Astrocyte (in vitro differentiated cells and primary cell): Measurements from ENCODE around the gene TSPAN32. TPM values are rescaled to one million over a fixed set of nuclear protein-coding genes. Genes with fewer than 3 reads are reported as not detected.

Experiments
- DNase-seq: peaks from one replicate; pipeline ENCODE4 v3.0.0-alpha.2; 2010; ENCODE audit warnings: low read depth
- FAIRE-seq: peaks from 2 replicates; lab custom pipeline; 2011; peaks lifted over from hg19 to GRCh38; lab: Jason Lieb, UNC
- H2AFZ ChIP-seq: 2 replicates; pipeline ENCODE4 v1.6.0; 2012; ENCODE audit warnings: low read depth, low read length, inconsistent platforms
- H3K27ac ChIP-seq: 2 replicates; pipeline ENCODE4 v1.5.1; 2011; ENCODE audit warnings: low read depth, low read length, inconsistent platforms
- H3K27me3 ChIP-seq: 2 replicates; pipeline ENCODE4 v1.6.0; 2011; ENCODE audit warnings: low read length, inconsistent platforms; ENCODE audit not compliant: insufficient read depth
- H3K36me3 ChIP-seq: 2 replicates; pipeline ENCODE4 v1.5.1; 2011; ENCODE audit warnings: low read length, inconsistent platforms; ENCODE audit not compliant: insufficient read depth
- H3K4me1 ChIP-seq: 2 replicates; pipeline ENCODE4 v1.5.1; 2011; ENCODE audit warnings: low read length, inconsistent platforms; ENCODE audit not compliant: insufficient read depth
- H3K4me2 ChIP-seq: 2 replicates; pipeline ENCODE4 v1.6.0; 2012; ENCODE audit warnings: low read length, inconsistent platforms
- H3K4me3 ChIP-seq: 2 replicates; pipeline ENCODE4 v1.5.1; 2011; ENCODE audit warnings: low read depth, mild to moderate bottlenecking, low read length, inconsistent platforms; ENCODE audit not compliant: insufficient read depth
- H3K79me2 ChIP-seq: 2 replicates; pipeline ENCODE4 v1.6.0; 2012; ENCODE audit warnings: mild to moderate bottlenecking, low read length, inconsistent platforms; ENCODE audit not compliant: insufficient read depth
- H3K9ac ChIP-seq: 2 replicates; pipeline ENCODE4 v1.6.0; 2012; ENCODE audit warnings: mild to moderate bottlenecking, low read length, inconsistent platforms
- H3K9me3 ChIP-seq: 2 replicates; pipeline ENCODE4 v1.5.1; 2012; ENCODE audit warnings: low read depth, mild to moderate bottlenecking, low read length, inconsistent platforms; ENCODE audit not compliant: insufficient read depth
- H4K20me1 ChIP-seq: 2 replicates; pipeline ENCODE4 v1.6.0; 2012; ENCODE audit warnings: low read length, inconsistent platforms; ENCODE audit not compliant: insufficient read depth
- H3K27ac Mint-ChIP-seq: one replicate; pipeline ENCODE4 v1.8.0; 2021; ENCODE audit warnings: mild to moderate bottlenecking, mixed read lengths; ENCODE audit not compliant: unreplicated experiment
- H3K27me3 Mint-ChIP-seq: one replicate; pipeline ENCODE4 v1.8.0; 2021; ENCODE audit warnings: low read depth, mixed read lengths; ENCODE audit not compliant: unreplicated experiment
- H3K36me3 Mint-ChIP-seq: one replicate; pipeline ENCODE4 v1.8.0; 2021; ENCODE audit warnings: low read depth, mixed read lengths; ENCODE audit not compliant: unreplicated experiment
- H3K4me1 Mint-ChIP-seq: one replicate; pipeline ENCODE4 v1.8.0; 2021; ENCODE audit warnings: low read depth, mixed read lengths; ENCODE audit not compliant: unreplicated experiment
- H3K4me3 Mint-ChIP-seq: one replicate; pipeline ENCODE4 v1.8.0; 2021; ENCODE audit warnings: mild to moderate bottlenecking, moderate library complexity, mixed read lengths; ENCODE audit not compliant: unreplicated experiment
- H3K9me3 Mint-ChIP-seq: one replicate; pipeline ENCODE4 v1.8.0; 2021; ENCODE audit warnings: mild to moderate bottlenecking, mixed read lengths; ENCODE audit not compliant: unreplicated experiment
- EZH2 ChIP-seq: IDR thresholded peaks from 2 replicates; pipeline ENCODE4 v1.6.1; 2012; ENCODE audit warnings: mild to moderate bottlenecking, low read length, inconsistent platforms; ENCODE audit not compliant: insufficient read depth
- total RNA-seq: library from RNA; stranded (reverse); gene quantifications from 2 replicates; pipeline ENCODE4 v1.2.1, GENCODE V29; 2021
- TF ChIP-seq, protein P1 (sequence below): IDR thresholded peaks from 2 replicates; pipeline ENCODE4 v1.5.1; 2011; ENCODE audit warnings: low read depth, mild to moderate bottlenecking, inconsistent platforms, low read length, moderate library complexity; ENCODE audit not compliant: insufficient read depth

TSPAN32 gene
- total RNA-seq, 1 donor from 2014 or later: not detected

DNA sequence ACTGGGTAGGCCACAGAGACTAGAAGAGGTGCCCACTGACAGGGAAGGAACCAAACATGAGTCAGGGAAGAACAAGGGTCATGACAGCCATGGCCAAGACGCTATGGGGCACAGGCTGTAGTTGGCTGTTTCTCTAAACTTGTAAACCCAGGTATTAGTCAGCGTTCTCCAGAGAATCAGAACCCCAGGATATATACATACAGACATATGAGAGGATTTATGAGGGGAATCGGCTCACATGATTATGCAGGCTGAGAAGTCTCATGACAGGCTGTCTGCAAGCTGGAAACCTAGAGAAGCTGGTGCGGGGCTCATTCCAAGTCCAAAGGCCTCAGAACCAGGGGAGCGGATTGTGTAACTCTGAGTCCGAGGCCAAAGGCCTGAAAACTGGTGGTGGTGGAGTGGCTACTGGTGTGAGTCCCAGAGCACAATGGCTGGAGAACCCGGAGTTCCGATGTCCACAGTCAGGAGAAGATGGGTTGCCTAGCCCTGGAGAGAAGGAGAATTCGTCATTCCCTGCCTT is 45.6 kb downstream of the TSPAN32 start:
- Histone ChIP-seq H3K9ac (no peak overlapping the region), H3K9me3 (peaks cover 6% of the 10 kb centered on the region), H4K20me1 (no peaks in the 10 kb centered on the region), H3K36me3 (no peaks in the 10 kb centered on the region), H3K27ac (no peak overlapping the region), H2AFZ (no peak overlapping the region), H3K4me2 (no peak overlapping the region), H3K4me3 (no peak overlapping the region), H3K4me1 (no peaks in the 10 kb centered on the region), H3K27me3 (peaks cover 2% of the 10 kb centered on the region), H3K79me2 (no peaks in the 10 kb centered on the region)
- FAIRE-seq (no peak), DNase-seq (no peak)
- peaks cover 54% of the 10 kb centered on the region for H3K9me3 Mint-ChIP-seq
- peaks cover 10% of the 10 kb centered on the region for H3K36me3 Mint-ChIP-seq
- no peak for TF ChIP-seq EZH2
- TF ChIP-seq, protein P1, sequence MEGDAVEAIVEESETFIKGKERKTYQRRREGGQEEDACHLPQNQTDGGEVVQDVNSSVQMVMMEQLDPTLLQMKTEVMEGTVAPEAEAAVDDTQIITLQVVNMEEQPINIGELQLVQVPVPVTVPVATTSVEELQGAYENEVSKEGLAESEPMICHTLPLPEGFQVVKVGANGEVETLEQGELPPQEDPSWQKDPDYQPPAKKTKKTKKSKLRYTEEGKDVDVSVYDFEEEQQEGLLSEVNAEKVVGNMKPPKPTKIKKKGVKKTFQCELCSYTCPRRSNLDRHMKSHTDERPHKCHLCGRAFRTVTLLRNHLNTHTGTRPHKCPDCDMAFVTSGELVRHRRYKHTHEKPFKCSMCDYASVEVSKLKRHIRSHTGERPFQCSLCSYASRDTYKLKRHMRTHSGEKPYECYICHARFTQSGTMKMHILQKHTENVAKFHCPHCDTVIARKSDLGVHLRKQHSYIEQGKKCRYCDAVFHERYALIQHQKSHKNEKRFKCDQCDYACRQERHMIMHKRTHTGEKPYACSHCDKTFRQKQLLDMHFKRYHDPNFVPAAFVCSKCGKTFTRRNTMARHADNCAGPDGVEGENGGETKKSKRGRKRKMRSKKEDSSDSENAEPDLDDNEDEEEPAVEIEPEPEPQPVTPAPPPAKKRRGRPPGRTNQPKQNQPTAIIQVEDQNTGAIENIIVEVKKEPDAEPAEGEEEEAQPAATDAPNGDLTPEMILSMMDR: no peak
- no peaks in the 10 kb centered on the region for H3K4me1 Mint-ChIP-seq
- peaks cover 40% of the 10 kb centered on the region for H3K27me3 Mint-ChIP-seq
- H3K27ac Mint-ChIP-seq: no peak overlapping the region
- H3K4me3 Mint-ChIP-seq: no peak overlapping the region

- DNase-seq: peak; percentile 64
- H3K9ac ChIP-seq: no peak overlapping the region
- no peak for FAIRE-seq
- H4K20me1 ChIP-seq: no peaks in the 10 kb centered on the region
- peaks cover 2% of the 10 kb centered on the region for H3K27me3 ChIP-seq
- peaks cover 6% of the 10 kb centered on the region for H3K9me3 ChIP-seq
- Mint-ChIP-seq H3K27ac (no peak overlapping the region), H3K4me1 (no peaks in the 10 kb centered on the region), H3K9me3 (peaks cover 50% of the 10 kb centered on the region), H3K36me3 (peaks cover 10% of the 10 kb centered on the region), H3K4me3 (no peak overlapping the region), H3K27me3 (peaks cover 43% of the 10 kb centered on the region)
- no peak overlapping the region for H3K4me2 ChIP-seq
- no peak for TF ChIP-seq EZH2
- TF ChIP-seq, protein P1: no peak
- H3K4me3 ChIP-seq: no peak overlapping the region
- H3K27ac ChIP-seq: no peak overlapping the region
- no peaks in the 10 kb centered on the region for H3K36me3 ChIP-seq
- no peaks in the 10 kb centered on the region for H3K4me1 ChIP-seq
- H3K79me2 ChIP-seq: no peaks in the 10 kb centered on the region
- no peak overlapping the region for H2AFZ ChIP-seq
Measured at GRCh38 chr11:2348986-2349385, 47.2 kb downstream of the TSPAN32 start.

DNA sequence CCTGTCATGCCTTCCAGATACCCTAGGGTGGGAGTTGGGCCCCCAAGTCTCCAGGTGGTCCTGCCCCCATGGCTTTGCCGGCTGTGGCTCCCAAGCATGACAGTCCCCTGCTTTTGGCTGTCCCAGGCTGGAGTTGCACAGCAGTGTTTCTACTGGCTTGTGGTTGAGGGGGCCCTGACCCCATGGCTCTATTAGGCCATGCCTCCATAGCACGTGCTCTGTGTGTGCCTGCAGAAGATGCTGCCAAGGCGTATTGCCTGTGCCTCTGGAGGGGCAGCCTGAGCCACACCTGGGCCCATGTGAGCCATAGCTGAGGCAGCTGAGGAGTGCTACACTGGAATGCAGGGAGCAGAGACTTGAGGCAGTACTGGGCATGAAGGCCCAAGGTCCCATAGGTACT is 49.9 kb downstream of the TSPAN32 start:
- H3K27ac Mint-ChIP-seq: no peak overlapping the region
- no peak overlapping the region for H2AFZ ChIP-seq
- H3K36me3 ChIP-seq: no peaks in the 10 kb centered on the region
- no peaks in the 10 kb centered on the region for H3K4me1 ChIP-seq
- H3K9me3 ChIP-seq: peaks cover 6% of the 10 kb centered on the region
- TF ChIP-seq, protein P1: no peak
- TF ChIP-seq EZH2: no peak
- no peaks in the 10 kb centered on the region for H3K79me2 ChIP-seq
- FAIRE-seq: no peak
- H3K27me3 ChIP-seq: peaks cover 2% of the 10 kb centered on the region
- H3K4me2 ChIP-seq: no peak overlapping the region
- no peak overlapping the region for H3K27ac ChIP-seq
- no peak overlapping the region for H3K4me3 Mint-ChIP-seq
- DNase-seq: no peak
- H3K4me3 ChIP-seq: no peak overlapping the region
- peaks cover 41% of the 10 kb centered on the region for H3K9me3 Mint-ChIP-seq
- peaks cover 29% of the 10 kb centered on the region for H3K27me3 Mint-ChIP-seq
- peaks cover 5% of the 10 kb centered on the region for H3K36me3 Mint-ChIP-seq
- no peaks in the 10 kb centered on the region for H4K20me1 ChIP-seq
- peaks cover 8% of the 10 kb centered on the region for H3K4me1 Mint-ChIP-seq
- no peak overlapping the region for H3K9ac ChIP-seq
